Endothelial cell of umbilical vein (primary cell): ENCODE data around the gene MAL. TPM values are rescaled to one million over a fixed set of nuclear protein-coding genes. Genes with fewer than 3 reads are reported as not detected.

Experiments used
- BruUV-seq: library from RNA; stranded (reverse); fragments of 400-500 nt; replicated peaks from 2 replicates; lab custom pipeline; 2021; lab: Mats Ljungman, UMichigan
- CTCF ChIA-PET: fragments of 300-600, 350-600 bp; sonication (Branson Sonifier 250); formaldehyde crosslinking; loops from one replicate; lab custom pipeline; 2021; ENCODE audit warnings: antibody characterized with exemption, inconsistent platforms; lab: Charles Lee
- POLR2A ChIA-PET: fragments of 300-600, 350-600 bp; sonication (Branson Sonifier 250); formaldehyde crosslinking; loops from one replicate; lab custom pipeline; 2021; ENCODE audit warnings: antibody characterized with exemption, inconsistent platforms; lab: Charles Lee
- DNase-seq: peaks from one replicate; pipeline ENCODE4 v3.0.0-alpha.2; 2011; ENCODE audit warnings: low read depth, low spot score
- FAIRE-seq: peaks from 2 replicates; lab custom pipeline; 2011; peaks lifted over from hg19 to GRCh38; lab: Jason Lieb, UNC
- H2AFZ ChIP-seq: 2 replicates; pipeline ENCODE4 v1.6.0; 2012; ENCODE audit warnings: low read depth, low read length, control low read depth, inconsistent platforms
- H3K27ac ChIP-seq: 2 replicates; pipeline ENCODE4 v1.5.1; 2011; ENCODE audit warnings: low read depth, mild to moderate bottlenecking, control low read depth, low read length, moderate library complexity; ENCODE audit not compliant: insufficient read depth
- H3K27me3 ChIP-seq, 2 experiments: 2 replicates each; pipeline versions ENCODE4 v1.6.0 to v1.6.1; 2011; ENCODE audit warnings: low read length in 2 of 2, mixed read lengths in 1 of 2; ENCODE audit not compliant: control insufficient read depth in 2 of 2, insufficient read depth in 2 of 2
- H3K36me3 ChIP-seq, 2 experiments: 2 replicates in 1 of 2; 3 replicates in 1 of 2; pipeline ENCODE4 v1.5.1; 2011; ENCODE audit warnings: low read length in 2 of 2, mild to moderate bottlenecking in 1 of 2, moderate library complexity in 1 of 2; ENCODE audit not compliant: control insufficient read depth in 2 of 2, insufficient read depth in 2 of 2; ENCODE audit errors: extremely low read depth in 1 of 2
- H3K4me1 ChIP-seq: 3 replicates; pipeline ENCODE4 v1.5.1; 2011; ENCODE audit warnings: mild to moderate bottlenecking, low read length; ENCODE audit not compliant: control insufficient read depth, insufficient read depth; ENCODE audit errors: extremely low read depth
- H3K4me2 ChIP-seq: 2 replicates; pipeline ENCODE4 v1.6.1; 2011; ENCODE audit warnings: low read length, control low read depth, mixed read lengths; ENCODE audit not compliant: insufficient read depth
- H3K4me3 ChIP-seq, 3 experiments: fragments of 200-600 bp in 1 of 3; sonication (generic), shearing (Covaris generic) in 1 of 3; replicated peaks in 1 of 3; 2 replicates each; pipeline ENCODE4 v1.5.1; 2011 to 2016; ENCODE audit warnings: control low read depth in 3 of 3, low read length in 3 of 3, mild to moderate bottlenecking in 2 of 3, inconsistent platforms in 1 of 3, low read depth in 1 of 3, moderate library complexity in 1 of 3; ENCODE audit not compliant: insufficient read depth in 1 of 3
- H3K79me2 ChIP-seq: 2 replicates; pipeline ENCODE4 v1.6.0; 2012; ENCODE audit warnings: low read length, inconsistent platforms; ENCODE audit not compliant: control insufficient read depth, insufficient read depth
- H3K9ac ChIP-seq: replicated peaks from 2 replicates; pipeline ENCODE3; 2011; ENCODE audit warnings: low read length, control low read depth; ENCODE audit not compliant: insufficient read depth; ENCODE audit errors: extremely low read depth
- H3K9me1 ChIP-seq: replicated peaks from 3 replicates; pipeline ENCODE4 v1.6.0; 2011; ENCODE audit warnings: mild to moderate bottlenecking, low read length; ENCODE audit not compliant: control insufficient read depth, insufficient read depth; ENCODE audit errors: extremely low read depth
- H3K9me3 ChIP-seq: replicated peaks from 2 replicates; pipeline ENCODE4 v1.5.1; 2012; ENCODE audit warnings: low read length, inconsistent platforms; ENCODE audit not compliant: control insufficient read depth, insufficient read depth
- H4K20me1 ChIP-seq: replicated peaks from 2 replicates; pipeline ENCODE3; 2011; ENCODE audit warnings: mild to moderate bottlenecking, low read length; ENCODE audit not compliant: control insufficient read depth, insufficient read depth; ENCODE audit errors: extremely low read depth
- EZH2 ChIP-seq: IDR thresholded peaks from 2 replicates; pipeline ENCODE4 v1.6.1; 2012; ENCODE audit warnings: borderline replicate concordance, low read depth, mild to moderate bottlenecking, moderate library complexity, low read length, inconsistent platforms; ENCODE audit not compliant: severe bottlenecking
- FOS ChIP-seq: IDR thresholded peaks from 2 replicates; pipeline ENCODE4 v1.6.1; 2011; ENCODE audit warnings: mild to moderate bottlenecking, low read length, moderate library complexity, borderline replicate concordance; ENCODE audit not compliant: insufficient read depth
- GATA2 ChIP-seq: IDR thresholded peaks from 2 replicates; pipeline ENCODE4 v1.7.0; 2011; ENCODE audit warnings: low read depth, mild to moderate bottlenecking, moderate library complexity, mixed read lengths, low read length; ENCODE audit not compliant: insufficient read length, insufficient read depth
- JUN ChIP-seq: IDR thresholded peaks from 2 replicates; pipeline ENCODE4 v1.6.1; 2011; ENCODE audit warnings: borderline replicate concordance, low read depth; ENCODE audit not compliant: insufficient read length, insufficient read depth
- MAX ChIP-seq: IDR thresholded peaks from 2 replicates; pipeline ENCODE4 v1.6.1; 2011; ENCODE audit not compliant: insufficient read depth, insufficient read length
- MYC ChIP-seq: IDR thresholded peaks from one replicate; pipeline ENCODE4 v1.6.1; 2011; ENCODE audit warnings: mild to moderate bottlenecking, low read depth, low read length
- POLR2A ChIP-seq: IDR thresholded peaks from 2 replicates; pipeline ENCODE4 v1.6.1; 2012; ENCODE audit warnings: low read depth, mild to moderate bottlenecking, control low read depth, low read length
- dilution Hi-C: fragments of 300-500 bp; cut with MboI; formaldehyde crosslinking; loops from one replicate; pipeline ENCODE4 v1.15.0; 2019; ENCODE audit warnings: low sequenced_read_pairs; ENCODE audit not compliant: extremely low pct_ligation_motif_present
- intact Hi-C: fragments of 100-400 bp; cut with micrococcal nuclease; formaldehyde crosslinking; loops from one replicate; pipeline ENCODE4 v1.10.0; 2022
- polyA plus RNA-seq, 4 experiments: library from polyadenylated mRNA; depleted of rRNA in 3 of 4; stranded (reverse) in 3 of 4; unstranded in 1 of 4; fragments of >200 nt; gene quantifications; 2 replicates each; pipeline versions ENCODE4 v1.2.1 to v1.2.3, GENCODE V29; 2011 to 2012; ENCODE audit warnings: missing spikeins in 1 of 4
- total RNA-seq: library from RNA; stranded (reverse); gene quantifications from 2 replicates; pipeline ENCODE4 v1.2.3, GENCODE V29; 2021
- TF ChIP-seq, protein P1 (sequence below), 2 donors: IDR thresholded peaks; 1 replicate in 1 of 2; 2 replicates in 1 of 2; pipeline ENCODE4 v1.5.1; 2011; ENCODE audit warnings: low read length in 2 of 2, mild to moderate bottlenecking in 2 of 2, moderate library complexity in 2 of 2, control low read depth in 1 of 2, inconsistent platforms in 1 of 2, low read depth in 1 of 2; ENCODE audit not compliant: insufficient read depth in 1 of 2; ENCODE audit errors: extremely low read depth in 1 of 2

MAL gene
- total and polyA plus RNA-seq, 2 donors (not counting 3 experiments of a cell fraction or from before 2014, with no cell fraction given): not detected

GRCh38 chr2:95016616-95017015 is 8.9 kb upstream of the MAL start:
- Histone ChIP-seq H3K4me3 (no peak overlapping the region), H3K9ac (no peak overlapping the region), H3K79me2 (no peaks in the 10 kb centered on the region), H3K9me1 (no peaks in the 10 kb centered on the region), H3K36me3 (no peaks in the 10 kb centered on the region), H3K27ac (no peak overlapping the region), H3K27me3 (no peaks in the 10 kb centered on the region), H3K4me2 (no peak overlapping the region), H2AFZ (no peak overlapping the region), H3K9me3 (no peaks in the 10 kb centered on the region), H4K20me1 (no peaks in the 10 kb centered on the region), H3K4me1 (no peaks in the 10 kb centered on the region)
- ChIA-PET CTCF (interaction anchor here (0.8 to 1.2 kb wide), 2 partner anchors 9 to 11 kb away, joined by 3 read pairs; partner anchors contain the start of gene MAL), POLR2A (no interaction called here)
- BruUV-seq: no TSS peak
- TF ChIP-seq, protein P1, sequence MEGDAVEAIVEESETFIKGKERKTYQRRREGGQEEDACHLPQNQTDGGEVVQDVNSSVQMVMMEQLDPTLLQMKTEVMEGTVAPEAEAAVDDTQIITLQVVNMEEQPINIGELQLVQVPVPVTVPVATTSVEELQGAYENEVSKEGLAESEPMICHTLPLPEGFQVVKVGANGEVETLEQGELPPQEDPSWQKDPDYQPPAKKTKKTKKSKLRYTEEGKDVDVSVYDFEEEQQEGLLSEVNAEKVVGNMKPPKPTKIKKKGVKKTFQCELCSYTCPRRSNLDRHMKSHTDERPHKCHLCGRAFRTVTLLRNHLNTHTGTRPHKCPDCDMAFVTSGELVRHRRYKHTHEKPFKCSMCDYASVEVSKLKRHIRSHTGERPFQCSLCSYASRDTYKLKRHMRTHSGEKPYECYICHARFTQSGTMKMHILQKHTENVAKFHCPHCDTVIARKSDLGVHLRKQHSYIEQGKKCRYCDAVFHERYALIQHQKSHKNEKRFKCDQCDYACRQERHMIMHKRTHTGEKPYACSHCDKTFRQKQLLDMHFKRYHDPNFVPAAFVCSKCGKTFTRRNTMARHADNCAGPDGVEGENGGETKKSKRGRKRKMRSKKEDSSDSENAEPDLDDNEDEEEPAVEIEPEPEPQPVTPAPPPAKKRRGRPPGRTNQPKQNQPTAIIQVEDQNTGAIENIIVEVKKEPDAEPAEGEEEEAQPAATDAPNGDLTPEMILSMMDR (IDR thresholded peaks at IDR 0.05; ENCODE audit: extremely low read depth in 1 of 2, insufficient read depth in 1 of 2, low read depth in 1 of 2, low read length in 2 of 2): no peak
- TF ChIP-seq POLR2A (no peak), FOS (no peak), JUN (no peak)
- FAIRE-seq (no peak), DNase-seq (no peak)
- dilution Hi-C loops: no loop called here
- intact Hi-C loops: no loop called here

DNA sequence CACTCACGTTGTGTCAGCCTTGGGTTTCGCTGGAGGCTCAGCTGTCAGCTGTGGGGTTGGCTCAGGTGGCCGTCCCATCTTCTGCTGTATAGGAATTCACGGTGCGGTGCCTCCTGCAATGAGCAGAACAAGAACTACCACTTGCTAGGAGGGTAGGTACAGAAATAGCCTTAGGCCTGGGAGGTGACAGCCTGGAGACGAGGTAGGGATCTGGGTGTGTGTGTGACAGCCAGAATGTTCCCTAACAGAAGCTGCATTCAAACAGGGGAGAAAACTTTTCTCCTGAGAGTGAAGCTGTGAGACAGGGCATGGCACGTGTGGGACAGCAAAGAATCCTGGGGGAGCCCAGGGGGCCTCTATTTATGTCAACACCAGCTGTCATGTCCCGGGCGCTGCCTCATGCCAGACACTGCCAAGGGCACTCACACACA is 8.4 kb upstream of the MAL start:
- Histone ChIP-seq H3K36me3 (no peaks in the 10 kb centered on the region), H3K4me3 (no peak overlapping the region), H4K20me1 (no peaks in the 10 kb centered on the region), H3K4me1 (no peaks in the 10 kb centered on the region), H3K9ac (no peak overlapping the region), H3K79me2 (no peaks in the 10 kb centered on the region), H3K4me2 (no peak overlapping the region), H3K9me1 (no peaks in the 10 kb centered on the region), H3K27ac (no peak overlapping the region), H3K9me3 (no peaks in the 10 kb centered on the region), H2AFZ (no peak overlapping the region), H3K27me3 (peaks cover 0 to 2% of the 10 kb centered on the region in 2 experiments)
- TF ChIP-seq MAX (no peak), EZH2 (no peak), GATA2 (no peak), POLR2A (no peak), MYC (no peak)
- TF ChIP-seq, protein P1 (IDR thresholded peaks at IDR 0.05; ENCODE audit: extremely low read depth in 1 of 2, insufficient read depth in 1 of 2, low read depth in 1 of 2, low read length in 2 of 2): no peak
- dilution Hi-C loops (no loop called here), intact Hi-C loops (no loop called here)
- FAIRE-seq (no peak), DNase-seq (no peak)
- POLR2A ChIA-PET: no interaction called here
- BruUV-seq: no TSS peak
- CTCF ChIA-PET: interaction anchor here (0.8 to 1.2 kb wide), 2 partner anchors 8 to 10 kb away, joined by 3 read pairs; partner anchors contain the start of gene MAL
